Sigmoid colon (tissue), 4 donors: ENCODE measurements around the gene SPOCK1.

Experiments
- EP300 ChIP-seq, 4 donors: sonication (generic); formaldehyde crosslinking; IDR thresholded peaks; one replicate each; pipeline ENCODE4 v1.6.1; 2017; ENCODE audit warnings: antibody characterized with exemption in 4 of 4
- POLR2A ChIP-seq, 2 donors: fragments of 450-650 bp; IDR thresholded peaks; one replicate each; pipeline ENCODE4 v1.6.1; 2016; ENCODE audit warnings: antibody characterized with exemption in 2 of 2, mild to moderate bottlenecking in 2 of 2, moderate library complexity in 2 of 2
- POLR2AphosphoS5 ChIP-seq, 4 donors: sonication (generic); formaldehyde crosslinking; IDR thresholded peaks; one replicate each; pipeline ENCODE4 v1.6.1; 2017; ENCODE audit warnings: antibody characterized with exemption in 4 of 4
- TF ChIP-seq, protein P1 (sequence below), 4 experiments: fragments of 450-650 bp in 3 of 4; fragments of 200-600 bp in 1 of 4; IDR thresholded peaks; one replicate each; pipeline ENCODE4 v1.5.1; 2016 to 2019; ENCODE audit warnings: antibody characterized with exemption in 4 of 4, mild to moderate bottlenecking in 3 of 4, moderate library complexity in 2 of 4

DNA sequence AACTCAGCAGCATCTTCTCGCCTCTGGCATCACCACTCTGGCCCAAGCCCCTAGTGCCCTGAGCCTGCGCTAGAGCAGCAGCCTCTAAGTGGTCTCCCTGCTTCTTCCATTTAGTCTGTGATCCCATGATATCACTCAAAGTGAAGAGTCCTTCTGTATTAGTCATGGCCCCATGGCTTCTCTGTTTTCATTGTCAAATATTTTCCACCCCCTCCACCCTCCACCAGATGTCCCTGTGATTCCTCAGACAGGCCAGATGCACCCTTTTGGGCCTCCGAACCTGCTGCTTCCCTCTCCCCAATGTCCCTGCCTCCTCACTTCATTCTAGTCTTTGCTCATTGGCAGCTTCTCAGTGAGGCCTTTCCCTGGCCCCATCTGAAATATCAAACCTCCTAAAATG, 299.2 kb downstream of the SPOCK1 start:
- TF ChIP-seq, protein P1, sequence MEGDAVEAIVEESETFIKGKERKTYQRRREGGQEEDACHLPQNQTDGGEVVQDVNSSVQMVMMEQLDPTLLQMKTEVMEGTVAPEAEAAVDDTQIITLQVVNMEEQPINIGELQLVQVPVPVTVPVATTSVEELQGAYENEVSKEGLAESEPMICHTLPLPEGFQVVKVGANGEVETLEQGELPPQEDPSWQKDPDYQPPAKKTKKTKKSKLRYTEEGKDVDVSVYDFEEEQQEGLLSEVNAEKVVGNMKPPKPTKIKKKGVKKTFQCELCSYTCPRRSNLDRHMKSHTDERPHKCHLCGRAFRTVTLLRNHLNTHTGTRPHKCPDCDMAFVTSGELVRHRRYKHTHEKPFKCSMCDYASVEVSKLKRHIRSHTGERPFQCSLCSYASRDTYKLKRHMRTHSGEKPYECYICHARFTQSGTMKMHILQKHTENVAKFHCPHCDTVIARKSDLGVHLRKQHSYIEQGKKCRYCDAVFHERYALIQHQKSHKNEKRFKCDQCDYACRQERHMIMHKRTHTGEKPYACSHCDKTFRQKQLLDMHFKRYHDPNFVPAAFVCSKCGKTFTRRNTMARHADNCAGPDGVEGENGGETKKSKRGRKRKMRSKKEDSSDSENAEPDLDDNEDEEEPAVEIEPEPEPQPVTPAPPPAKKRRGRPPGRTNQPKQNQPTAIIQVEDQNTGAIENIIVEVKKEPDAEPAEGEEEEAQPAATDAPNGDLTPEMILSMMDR (IDR thresholded peaks at IDR 0.05), result no peak
- TF ChIP-seq POLR2A (IDR thresholded peaks at IDR 0.05), result no peak
- TF ChIP-seq POLR2AphosphoS5 (IDR thresholded peaks at IDR 0.05), result no peak
- TF ChIP-seq EP300 (IDR thresholded peaks at IDR 0.05), result no peak
